NCI-H748 treated with DMSO at 0.1 percent for 48 hours (cell line): ENCODE measurements around the gene HS3ST3B1.

Experiments used
- DNase-seq: peaks from one replicate; lab custom pipeline; 2025; lab: John Stamatoyannopoulos, UW

HS3ST3B1 gene

DNA sequence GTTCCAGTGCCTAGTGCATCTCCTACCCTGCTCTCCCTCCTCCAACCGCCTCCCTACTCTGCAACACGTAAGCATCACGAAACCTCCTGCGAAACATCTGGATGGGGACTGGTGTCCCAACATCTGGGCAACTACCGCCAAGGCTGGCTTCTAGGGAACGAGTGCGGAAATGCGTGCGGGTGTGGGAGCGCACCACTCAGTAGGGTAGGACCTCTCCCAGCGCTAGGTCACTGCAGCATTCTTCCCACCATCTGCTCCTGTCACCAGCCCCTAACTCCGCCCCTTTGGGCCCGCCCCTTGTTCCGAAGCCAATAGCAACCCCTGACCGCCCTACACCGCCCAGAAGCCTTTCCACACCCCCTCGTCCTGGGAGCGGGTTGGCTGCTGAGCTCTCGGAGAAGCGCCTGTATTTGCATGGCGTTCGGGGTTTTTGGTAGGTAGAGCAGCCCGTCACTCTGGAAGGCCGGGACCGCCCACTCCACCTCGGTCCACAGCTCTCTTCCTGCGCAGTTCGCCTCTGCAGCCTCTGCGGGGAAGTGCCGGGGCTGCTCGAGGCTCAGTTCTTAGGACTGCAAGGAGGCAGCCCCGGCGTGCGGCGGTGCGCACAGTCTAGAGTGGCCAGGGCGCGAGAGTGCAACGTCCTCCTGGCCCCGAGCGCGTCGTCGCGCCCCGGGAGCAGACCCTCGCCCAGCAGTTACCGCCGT is at the start of gene HS3ST3B1:
HS3ST3B1 (plus strand) TSS at position 507 of the 704 bp plus-strand sequence. CDS start 438 bp downstream, outside the sequence.
- peak; percentile 97 for DNase-seq

DNA sequence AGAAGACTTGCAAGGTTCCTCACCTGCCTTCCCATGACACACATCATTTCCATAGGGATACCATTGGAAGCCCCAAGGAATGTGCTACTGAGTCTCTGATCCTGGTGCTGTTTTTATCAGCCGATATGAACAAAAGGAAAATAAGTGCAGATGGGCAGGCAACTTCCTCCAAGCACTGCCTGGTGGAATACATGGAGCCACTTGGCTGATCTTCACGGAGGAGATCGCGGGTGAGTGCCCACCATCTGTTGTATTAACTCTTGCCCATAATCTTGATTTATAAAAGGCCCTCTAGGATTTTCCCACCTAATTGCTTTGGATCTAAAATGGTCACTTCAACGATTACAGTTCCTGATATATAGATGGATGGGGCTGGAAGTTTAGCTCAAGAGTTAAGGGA is 39.5 kb upstream of the HS3ST3B1 start:
- DNase-seq: no peak

DNA sequence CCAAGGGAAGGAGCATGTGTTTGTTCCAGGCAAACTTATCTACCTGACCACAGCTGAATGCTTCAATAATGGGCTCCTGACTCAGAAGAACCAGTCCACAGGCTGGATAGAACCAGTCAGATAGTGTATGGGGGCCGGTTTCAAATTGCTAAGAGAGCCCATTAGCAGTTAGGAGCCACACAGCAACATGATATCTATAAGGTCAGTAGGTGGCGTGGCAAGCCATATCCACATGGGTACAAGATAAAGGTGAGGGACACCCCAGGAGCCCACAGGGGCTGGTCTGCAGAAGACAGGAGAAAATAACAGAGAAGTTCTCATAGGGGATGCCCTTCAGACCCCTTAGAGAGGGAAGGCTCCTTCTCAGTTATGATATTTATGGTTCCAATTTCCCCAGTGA is 32.6 kb upstream of the HS3ST3B1 start:
- DNase-seq: no peak

DNA sequence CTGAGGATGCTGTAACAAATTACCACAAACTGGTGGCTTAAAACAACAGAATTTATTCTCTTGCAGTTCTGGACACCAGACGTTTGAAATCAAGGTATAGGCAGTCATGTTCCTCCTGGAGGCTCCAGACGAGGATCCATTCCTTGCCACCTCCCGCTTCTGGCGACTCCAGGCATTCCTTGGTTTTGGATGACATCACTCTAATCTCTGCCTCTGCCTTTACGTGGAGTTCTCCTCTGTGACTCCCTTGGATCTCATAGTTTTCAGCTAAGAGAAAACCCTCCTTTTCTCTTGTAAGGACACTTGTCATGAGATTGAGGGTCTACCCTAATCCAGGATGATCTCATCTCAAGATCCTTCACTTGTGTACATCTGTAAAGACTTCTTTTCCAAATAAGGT is 31.4 kb upstream of the HS3ST3B1 start:
- DNase-seq: no peak

DNA sequence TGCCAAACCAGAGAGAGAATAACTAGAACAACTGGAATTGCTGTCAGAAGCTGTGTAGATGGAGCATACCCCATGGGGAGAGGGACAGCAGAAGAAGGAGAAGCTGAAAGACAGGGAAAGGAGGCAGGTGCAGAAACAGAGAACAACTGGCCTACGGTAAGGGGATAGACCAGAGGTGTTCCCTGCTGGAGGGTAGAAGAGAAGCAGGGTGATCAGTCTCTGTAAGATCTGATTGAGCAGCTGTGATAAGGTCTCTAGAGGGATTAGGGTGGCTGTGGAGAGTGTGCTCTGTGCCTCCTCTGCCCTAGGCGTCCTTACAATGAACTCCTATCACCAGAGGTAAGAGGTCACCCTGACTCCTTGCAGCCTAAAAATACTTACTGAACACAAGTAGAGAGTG is 30.4 kb upstream of the HS3ST3B1 start:
- no peak for DNase-seq

DNA sequence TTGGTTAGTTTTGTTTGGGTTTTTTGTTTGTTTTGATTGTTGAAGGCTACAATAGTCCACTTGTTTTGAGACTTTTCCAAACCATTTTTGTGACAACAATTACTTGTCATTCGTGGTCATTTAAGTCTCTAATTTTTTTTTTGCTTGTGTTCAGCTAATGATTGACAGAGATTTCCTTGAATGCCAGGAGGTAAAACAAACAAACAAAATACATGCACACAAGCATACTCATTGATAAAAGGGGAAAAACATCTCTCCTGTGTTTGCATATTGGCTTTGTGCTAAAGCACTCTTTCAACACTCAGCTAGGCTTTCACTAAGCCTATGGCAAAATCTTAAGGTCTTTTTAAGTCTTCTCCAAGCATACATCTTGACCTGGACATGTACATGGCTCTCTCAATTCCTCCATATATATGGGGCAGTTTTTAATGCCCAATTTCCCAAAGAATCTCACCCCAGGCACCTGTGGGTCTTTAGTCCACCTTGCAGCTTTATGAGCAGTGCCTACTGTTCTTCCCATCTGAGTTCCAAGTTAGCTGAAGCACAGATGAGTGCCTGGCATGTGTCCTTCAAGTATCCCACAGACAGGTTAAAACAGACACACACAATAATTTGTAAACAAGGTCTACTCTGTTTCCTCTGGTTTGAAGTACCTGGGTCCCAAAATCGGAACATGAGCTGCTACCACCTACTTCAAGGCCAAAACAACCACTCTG is 24.2 kb upstream of the HS3ST3B1 start:
- DNase-seq: no peak

DNA sequence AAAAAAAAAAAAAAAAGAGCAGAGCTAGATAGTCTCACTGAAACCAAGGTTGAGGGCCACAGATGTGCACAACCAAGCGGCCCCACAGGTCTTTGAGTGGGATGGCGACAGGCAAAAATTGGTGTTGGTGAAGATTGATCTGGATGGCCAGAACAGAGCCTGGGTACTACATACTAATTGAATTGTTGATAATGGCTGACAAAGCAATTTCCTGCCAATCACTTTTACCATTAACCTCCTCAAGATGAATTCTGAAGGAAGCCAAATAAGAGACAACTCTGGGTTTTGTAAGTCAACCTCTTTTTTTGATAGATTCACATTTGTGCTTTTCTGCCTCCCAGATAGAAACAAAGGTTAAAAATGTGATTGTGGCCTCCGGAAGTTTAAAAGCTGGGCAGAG is 19.4 kb upstream of the HS3ST3B1 start:
- no peak for DNase-seq

DNA sequence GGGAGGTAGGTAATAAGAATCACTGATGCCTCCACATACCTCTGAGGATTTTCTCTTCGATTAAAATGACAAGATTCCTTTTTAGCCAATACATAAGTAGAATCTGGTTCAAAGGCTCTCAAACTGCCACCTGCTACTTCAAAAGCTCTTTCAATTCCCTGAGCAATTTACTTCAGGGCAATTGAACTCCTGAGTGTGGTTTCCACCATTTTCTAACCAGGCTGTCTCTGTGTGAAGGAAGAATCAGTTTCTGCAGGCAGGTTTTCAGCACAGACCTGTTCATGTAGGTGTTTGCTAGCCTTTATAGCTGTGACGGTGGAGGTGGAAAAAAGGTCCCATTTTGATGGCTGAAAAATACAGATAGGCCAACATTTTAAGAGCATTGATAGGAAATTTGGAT is 18.2 kb upstream of the HS3ST3B1 start:
- DNase-seq: no peak

DNA sequence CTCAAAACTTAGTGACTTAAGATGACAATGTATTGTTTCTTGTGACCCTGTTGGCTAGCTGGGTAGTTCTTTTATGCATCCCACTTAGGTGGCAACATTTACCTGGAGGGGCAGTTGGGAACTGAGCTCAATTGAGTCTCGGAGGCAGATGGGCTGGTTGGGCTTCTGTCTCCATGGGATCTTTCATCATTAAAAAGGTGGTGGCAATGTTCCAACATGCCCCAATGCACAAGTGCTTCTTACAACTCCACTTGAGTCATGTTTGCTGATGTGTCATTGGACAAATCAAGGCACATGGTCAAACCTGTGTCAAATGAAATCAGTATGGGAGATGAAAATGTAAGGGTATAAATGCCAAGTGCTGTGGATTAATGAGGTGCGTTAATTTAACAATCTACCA is 11.7 kb upstream of the HS3ST3B1 start:
- DNase-seq: no peak

DNA sequence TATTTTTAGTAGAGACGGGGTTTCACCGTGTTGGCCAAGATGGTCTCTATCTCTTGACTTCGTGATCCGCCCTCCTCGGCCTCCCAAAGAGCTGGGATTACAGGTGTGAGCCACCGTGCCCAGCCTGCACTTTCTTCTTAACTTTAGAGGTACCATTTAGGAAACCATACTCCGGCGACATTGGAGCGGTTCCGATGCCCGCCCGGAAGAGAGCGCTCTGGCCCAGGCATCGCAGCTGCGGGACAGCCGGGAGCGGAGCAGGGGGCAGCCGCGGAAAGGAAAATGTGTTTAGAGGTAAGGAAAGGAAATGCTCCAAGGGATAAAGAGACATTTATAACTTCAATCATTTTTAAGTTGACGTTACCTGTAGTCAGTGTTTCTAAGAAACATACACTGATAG is 6.0 kb upstream of the HS3ST3B1 start:
- DNase-seq: no peak

DNA sequence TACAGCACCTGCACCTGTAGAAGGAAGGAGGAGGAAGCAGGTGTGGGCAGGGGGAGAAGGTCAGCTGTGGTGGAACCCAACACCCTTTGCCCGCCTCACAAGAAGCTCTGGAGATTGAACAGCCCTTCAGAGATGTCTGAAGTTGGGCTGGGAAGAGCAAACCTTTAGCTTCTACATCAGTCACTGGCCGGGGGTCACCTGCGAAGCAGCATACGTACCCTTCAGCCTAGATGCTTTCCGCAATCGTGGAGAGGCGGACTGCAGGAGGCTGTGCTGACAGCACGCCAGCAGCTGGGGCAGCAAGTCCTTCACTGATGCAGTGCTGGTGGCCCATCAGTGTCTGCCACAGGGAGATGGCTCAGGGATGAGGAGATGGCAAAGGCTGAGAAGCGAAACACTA is 5.2 kb upstream of the HS3ST3B1 start:
- DNase-seq: no peak

DNA sequence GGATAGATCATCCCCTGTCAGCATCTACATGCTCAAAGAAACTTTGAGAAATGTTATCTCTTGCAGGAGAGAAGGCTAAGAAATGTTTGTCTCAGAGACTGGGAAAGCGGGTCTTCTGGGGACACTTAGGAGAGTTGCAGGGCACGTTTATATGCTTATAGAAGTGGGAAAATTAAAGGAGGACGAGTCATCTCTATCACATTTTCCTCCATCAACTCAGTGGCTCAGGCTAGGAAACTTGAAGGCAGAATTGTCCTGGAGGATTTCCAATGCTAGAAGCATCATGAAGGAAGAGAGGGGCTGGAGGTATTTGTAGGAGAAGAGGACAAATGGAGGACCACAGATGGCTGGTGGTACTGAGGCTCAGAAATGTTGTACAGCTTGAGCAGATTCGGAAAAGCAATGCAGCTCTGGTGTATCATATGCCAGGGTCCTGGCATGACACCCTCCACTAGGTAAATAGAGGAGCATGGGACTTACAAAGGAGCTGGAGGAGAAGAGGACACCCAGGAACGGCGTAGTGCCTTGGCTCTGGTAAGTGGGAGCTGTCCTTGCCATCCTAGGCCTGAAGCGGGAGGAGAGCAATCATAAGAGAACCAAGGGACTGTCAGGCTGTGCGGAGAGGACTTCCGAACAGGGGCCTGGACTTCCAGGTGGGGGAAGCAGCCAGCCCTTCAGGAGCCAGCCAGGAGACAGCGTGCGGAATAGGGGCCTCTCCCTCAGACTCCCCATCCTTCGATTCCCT is 4.5 kb upstream of the HS3ST3B1 start:
- no peak for DNase-seq

DNA sequence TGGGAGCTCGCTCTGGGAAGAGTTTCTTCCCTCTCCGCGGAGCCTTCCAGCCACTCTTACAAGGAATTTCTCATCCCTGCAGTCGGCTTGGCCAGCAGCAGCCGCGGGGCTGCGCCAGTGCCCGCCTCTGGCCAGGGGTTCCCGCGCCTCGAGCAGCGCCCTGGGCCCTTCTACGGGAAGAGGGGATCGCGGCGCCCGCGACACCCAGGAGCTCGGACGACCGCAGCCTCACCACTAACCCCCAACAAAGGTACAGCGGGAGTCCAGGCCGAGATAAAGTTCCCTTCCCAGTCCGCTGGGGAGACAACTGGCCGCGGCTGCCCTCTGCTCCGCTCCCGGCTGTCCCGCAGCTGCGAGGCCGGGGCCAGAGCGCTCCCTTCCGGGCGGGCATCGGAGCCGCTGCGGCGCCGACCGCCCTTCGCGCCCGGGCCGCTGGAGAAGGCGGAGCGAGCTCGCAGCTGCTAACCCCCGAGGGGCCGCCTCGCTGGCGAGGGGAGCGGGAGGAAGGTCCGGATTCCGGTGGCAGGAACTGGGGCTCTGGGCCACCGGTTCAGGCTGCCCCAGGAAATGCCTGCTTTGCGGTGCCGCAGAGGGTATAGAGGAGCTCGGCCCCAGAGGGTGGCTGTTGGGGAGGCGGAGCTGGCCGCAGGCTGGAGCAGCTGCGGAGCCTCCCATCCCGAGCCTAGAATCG is 3.6 kb upstream of the HS3ST3B1 start:
- no peak for DNase-seq

DNA sequence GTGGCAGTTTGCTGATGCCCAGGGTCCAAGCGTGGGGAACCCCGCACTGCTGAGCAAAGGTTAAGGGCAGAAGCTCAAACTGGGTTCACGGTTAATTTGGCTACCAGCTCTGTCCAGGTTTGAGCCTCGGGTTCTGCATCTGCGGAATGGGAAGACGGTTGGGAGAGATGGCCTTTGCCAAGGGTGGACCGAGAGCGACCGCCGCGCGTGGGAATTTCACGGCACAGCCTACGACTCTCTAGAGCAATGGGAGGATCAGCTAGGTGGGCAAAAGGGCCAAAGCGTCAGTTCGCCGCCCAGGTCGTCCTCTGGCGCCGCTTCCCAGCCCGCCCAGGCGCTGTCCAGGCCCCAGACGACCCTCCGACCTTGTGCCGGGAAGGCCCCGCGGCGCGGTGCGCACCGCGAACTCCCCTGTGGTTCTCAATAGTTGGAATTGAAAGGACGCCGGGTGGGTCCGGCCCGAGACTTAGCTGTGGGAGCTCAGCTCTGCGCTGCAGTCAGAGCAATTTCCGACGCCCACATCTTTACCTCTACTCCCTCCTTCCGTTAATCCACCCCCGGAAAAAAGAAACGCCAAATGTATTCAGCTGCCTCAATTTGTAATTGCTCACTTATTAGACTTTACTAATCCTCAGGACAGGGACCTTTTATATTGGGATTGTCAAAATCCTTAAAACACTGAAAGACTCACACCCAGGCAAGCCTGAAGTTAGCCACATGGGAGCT is 2.5 kb upstream of the HS3ST3B1 start:
- no peak for DNase-seq

DNA sequence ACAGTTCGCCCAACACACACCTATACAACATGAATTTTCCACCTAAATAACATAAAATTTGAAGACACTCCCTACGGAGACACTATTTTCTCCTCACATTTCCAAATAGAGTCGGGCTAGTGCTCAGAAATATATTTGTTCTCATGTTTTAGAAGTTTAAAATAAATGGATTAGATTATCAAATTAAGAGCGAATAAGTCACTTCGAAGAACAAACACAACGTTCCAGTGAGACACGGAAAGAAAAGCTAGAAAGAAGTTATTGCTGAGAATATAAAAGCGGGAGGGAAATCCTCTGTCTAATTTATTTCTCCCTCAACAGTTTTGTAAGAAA is 2.0 kb upstream of the HS3ST3B1 start:
- DNase-seq: no peak

DNA sequence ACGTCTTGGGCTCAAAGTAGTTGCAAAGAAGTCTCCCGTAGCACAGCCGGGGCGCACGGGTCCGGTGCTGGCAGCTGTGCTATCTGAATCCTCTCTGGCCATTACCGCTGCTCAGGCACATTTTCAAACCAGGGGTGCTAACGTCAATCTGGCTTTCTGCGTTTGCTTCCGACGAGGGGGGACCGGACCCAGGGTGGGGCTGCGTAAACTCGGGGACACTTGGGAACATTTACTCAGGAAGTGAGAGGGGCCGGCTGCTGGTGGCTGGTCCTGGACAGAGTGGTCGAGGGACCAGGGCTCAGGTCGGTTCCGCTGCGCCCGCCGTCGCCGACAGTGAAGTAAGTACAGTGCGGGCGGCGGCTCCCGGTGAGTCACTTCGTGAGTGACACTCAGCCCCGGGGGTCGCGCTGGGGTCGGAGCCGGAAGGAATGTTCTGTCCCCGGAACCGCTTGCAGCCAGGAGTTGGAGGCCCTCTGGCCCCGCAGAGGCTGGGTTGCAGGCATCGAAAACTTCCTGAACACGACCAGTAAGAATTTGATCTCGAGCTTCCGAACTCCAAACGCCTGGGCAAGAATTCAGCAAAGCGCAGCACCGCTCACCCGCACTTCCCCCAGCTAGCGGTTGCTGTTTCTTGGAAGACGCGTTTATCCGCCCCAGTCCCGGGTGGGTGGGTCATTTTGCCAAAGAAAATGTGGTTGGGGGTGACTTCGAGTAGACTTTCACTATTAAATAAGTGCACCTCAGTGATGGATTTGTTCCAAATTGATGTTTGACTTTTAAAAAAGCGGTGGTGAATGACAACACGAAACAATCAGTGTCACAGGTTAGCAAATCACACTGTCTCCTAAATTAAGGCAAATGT is 1.4 kb upstream of the HS3ST3B1 start:
- no peak for DNase-seq

DNA sequence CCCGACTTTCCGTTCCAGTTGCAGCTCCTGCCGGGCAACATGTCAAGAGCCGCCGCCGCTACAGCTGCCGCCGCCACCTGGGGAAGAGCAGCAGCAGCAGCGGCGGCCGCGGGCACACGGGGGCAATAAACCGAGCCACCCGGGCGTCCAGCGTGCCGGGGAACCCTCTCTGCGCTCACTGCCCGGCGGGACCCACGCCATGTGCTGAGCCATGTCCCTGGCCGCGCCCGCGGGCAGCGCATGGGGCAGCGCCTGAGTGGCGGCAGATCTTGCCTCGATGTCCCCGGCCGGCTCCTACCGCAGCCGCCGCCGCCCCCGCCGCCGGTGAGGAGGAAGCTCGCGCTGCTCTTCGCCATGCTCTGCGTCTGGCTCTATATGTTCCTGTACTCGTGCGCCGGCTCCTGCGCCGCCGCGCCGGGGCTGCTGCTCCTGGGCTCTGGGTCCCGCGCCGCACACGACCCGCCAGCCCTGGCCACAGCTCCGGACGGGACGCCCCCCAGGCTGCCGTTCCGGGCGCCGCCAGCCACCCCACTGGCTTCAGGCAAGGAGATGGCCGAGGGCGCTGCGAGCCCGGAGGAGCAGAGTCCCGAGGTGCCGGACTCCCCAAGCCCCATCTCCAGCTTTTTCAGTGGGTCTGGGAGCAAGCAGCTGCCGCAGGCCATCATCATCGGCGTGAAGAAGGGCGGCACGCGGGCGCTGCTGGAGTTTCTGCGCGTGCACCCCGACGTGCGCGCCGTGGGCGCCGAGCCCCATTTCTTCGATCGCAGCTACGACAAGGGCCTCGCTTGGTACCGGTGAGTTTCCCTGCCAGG is 604 bp downstream of the HS3ST3B1 start:
- peak; percentile 69 for DNase-seq

DNA sequence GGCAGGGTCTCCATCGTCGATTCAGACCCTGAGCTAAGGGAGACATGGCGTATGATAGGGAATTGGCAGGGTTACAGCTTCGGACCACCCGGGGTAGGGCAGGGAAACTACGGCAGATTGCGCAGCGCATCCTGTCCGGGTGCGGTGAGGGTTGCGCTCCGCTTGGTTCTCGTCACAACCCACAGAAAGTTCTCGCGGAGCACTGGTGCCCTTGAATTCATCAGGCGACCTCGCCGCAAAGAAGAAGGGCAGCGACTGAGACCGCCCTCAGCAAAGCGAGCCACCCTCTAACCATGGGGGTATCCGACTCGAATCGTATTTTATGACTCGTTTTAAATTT is 1.2 kb downstream of the HS3ST3B1 start:
- no peak for DNase-seq

DNA sequence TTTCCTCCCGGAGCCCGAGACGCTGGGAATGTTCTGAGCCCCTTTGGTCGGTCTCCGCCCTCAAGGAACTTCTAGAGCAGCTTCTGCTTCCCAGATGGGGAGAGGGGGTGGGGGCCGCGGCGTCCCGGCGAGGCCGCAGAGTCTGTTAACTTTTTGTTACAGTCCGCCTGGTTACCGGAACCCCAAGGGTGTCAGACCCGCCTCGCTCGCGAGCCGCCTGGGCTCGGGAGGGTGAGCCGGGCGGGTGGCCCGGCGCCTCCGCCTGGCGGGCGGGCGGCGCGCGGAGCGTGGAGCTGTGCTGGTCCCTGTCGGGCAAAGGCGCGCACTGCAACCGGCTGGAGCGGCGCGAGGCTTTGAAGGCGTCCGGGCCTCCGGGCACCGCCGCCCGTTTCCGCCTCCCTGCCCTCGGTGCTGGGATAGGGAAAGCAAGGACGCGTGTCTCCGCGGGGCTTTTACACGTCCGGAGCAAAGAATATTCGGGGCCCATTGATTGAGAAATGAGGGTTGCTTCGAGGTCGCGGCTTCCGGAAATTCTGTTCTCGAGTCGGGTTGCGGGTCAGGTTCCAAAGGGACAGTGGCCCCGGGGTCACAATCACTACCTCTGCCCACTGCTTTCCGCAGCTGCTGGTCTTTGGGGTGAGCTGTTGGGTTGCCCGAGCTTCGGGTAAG is 1.7 kb downstream of the HS3ST3B1 start:
- peak; percentile 21 for DNase-seq
